Smooth muscle cell (in vitro differentiated cells): ENCODE measurements around the gene OXSR1. TPM values are rescaled to one million over a fixed set of nuclear protein-coding genes. Genes with fewer than 3 reads are reported as not detected.

Experiments
- DNase-seq: peaks from one replicate; lab custom pipeline; 2025; ENCODE audit not compliant: unreplicated experiment; lab: John Stamatoyannopoulos, UW
- H2AFZ ChIP-seq: fragments of 200-600 bp; sonication (generic); 2 replicates; pipeline ENCODE4 v1.6.0; 2016; ENCODE audit warnings: antibody characterized with exemption, low read depth, mild to moderate bottlenecking
- H3F3A ChIP-seq: fragments of 200-600 bp; sonication (generic); 2 replicates; pipeline ENCODE4 v1.6.0; 2017; ENCODE audit warnings: antibody characterized with exemption, low read depth
- H3K27ac ChIP-seq: fragments of 200-600 bp; sonication (generic); 2 replicates; pipeline ENCODE4 v1.5.1; 2016; ENCODE audit warnings: low read depth, mild to moderate bottlenecking
- H3K27me3 ChIP-seq: fragments of 200-600 bp; sonication (generic); 2 replicates; pipeline ENCODE4 v1.6.1; 2016; ENCODE audit warnings: low read depth, mild to moderate bottlenecking
- H3K36me3 ChIP-seq: fragments of 200-600 bp; sonication (generic); 2 replicates; pipeline ENCODE4 v1.5.1; 2016; ENCODE audit warnings: low read depth
- H3K4me1 ChIP-seq: fragments of 200-600 bp; sonication (generic); 2 replicates; pipeline ENCODE4 v1.5.1; 2016; ENCODE audit warnings: low read depth
- H3K4me2 ChIP-seq: fragments of 200-600 bp; sonication (generic); 2 replicates; pipeline ENCODE4 v1.6.0; 2016; ENCODE audit warnings: mild to moderate bottlenecking
- H3K4me3 ChIP-seq: fragments of 200-600 bp; sonication (generic); 2 replicates; pipeline ENCODE4 v1.5.1; 2016; ENCODE audit warnings: mild to moderate bottlenecking
- H3K79me2 ChIP-seq: fragments of 200-600 bp; sonication (generic); 2 replicates; pipeline ENCODE4 v1.6.0; 2016; ENCODE audit warnings: low read depth, mild to moderate bottlenecking
- H3K9ac ChIP-seq: fragments of 200-600 bp; sonication (generic); 2 replicates; pipeline ENCODE4 v1.6.0; 2016; ENCODE audit warnings: low read depth
- H3K9me3 ChIP-seq: fragments of 200-600 bp; sonication (generic); replicated peaks from 2 replicates; pipeline ENCODE4 v1.5.1; 2016; ENCODE audit warnings: low read depth
- H4K20me1 ChIP-seq: fragments of 200-600 bp; sonication (generic); 2 replicates; pipeline ENCODE4 v1.6.0; 2016; ENCODE audit warnings: low read depth
- WGBS: methylation state at CpG from one replicate; pipeline ENCODE4 v1.1.7; 2016; ENCODE audit warnings: low lambda C conversion rate; 5-methylcytosine and 5-hydroxymethylcytosine counted together
- polyA plus RNA-seq: library from polyadenylated mRNA; unstranded; fragments of >200 nt; fragmentation: Nextera tagmentation; extraction: Ambion mirVana; gene quantifications from 2 replicates; pipeline ENCODE4 v1.2.1, GENCODE V29; 2016
- total RNA-seq: library from RNA; depleted of rRNA; stranded (reverse); fragments of >200 nt; gene quantifications from 2 replicates; pipeline ENCODE4 v1.2.3, GENCODE V29; 2014
- TF ChIP-seq, protein P1 (sequence below): fragments of 200-600 bp; sonication (generic); IDR thresholded peaks from 2 replicates; pipeline ENCODE4 v1.5.1; 2017; ENCODE audit warnings: borderline replicate concordance, mild to moderate bottlenecking, antibody characterized with exemption; ENCODE audit not compliant: insufficient read depth, poor library complexity, severe bottlenecking

OXSR1 gene
- total and polyA plus RNA-seq, 2 experiments from 2014 or later: 11.9 to 50.6 TPM

GRCh38 chr3:38222032-38222634 lies 56.8 kb downstream of the OXSR1 start:
- peaks cover 68% of the 10 kb centered on the region for H4K20me1 ChIP-seq
- 97% methylated on average over 7 of the region's 7 CpGs for WGBS
- H3K4me2 ChIP-seq: no peak overlapping the region
- no peak overlapping the region for H3K27ac ChIP-seq
- peaks cover 17% of the 10 kb centered on the region for H3K79me2 ChIP-seq
- no peak overlapping the region for H3K9ac ChIP-seq
- H3K36me3 ChIP-seq: peaks cover 17% of the 10 kb centered on the region
- no peaks in the 10 kb centered on the region for H3K4me1 ChIP-seq
- H3K4me3 ChIP-seq: no peak overlapping the region
- H3K27me3 ChIP-seq: no peaks in the 10 kb centered on the region
- H2AFZ ChIP-seq: no peak overlapping the region
- H3F3A ChIP-seq: no peaks in the 10 kb centered on the region
- H3K9me3 ChIP-seq: no peaks in the 10 kb centered on the region
- no peak for DNase-seq
- TF ChIP-seq, protein P1, sequence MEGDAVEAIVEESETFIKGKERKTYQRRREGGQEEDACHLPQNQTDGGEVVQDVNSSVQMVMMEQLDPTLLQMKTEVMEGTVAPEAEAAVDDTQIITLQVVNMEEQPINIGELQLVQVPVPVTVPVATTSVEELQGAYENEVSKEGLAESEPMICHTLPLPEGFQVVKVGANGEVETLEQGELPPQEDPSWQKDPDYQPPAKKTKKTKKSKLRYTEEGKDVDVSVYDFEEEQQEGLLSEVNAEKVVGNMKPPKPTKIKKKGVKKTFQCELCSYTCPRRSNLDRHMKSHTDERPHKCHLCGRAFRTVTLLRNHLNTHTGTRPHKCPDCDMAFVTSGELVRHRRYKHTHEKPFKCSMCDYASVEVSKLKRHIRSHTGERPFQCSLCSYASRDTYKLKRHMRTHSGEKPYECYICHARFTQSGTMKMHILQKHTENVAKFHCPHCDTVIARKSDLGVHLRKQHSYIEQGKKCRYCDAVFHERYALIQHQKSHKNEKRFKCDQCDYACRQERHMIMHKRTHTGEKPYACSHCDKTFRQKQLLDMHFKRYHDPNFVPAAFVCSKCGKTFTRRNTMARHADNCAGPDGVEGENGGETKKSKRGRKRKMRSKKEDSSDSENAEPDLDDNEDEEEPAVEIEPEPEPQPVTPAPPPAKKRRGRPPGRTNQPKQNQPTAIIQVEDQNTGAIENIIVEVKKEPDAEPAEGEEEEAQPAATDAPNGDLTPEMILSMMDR: no peak

DNA sequence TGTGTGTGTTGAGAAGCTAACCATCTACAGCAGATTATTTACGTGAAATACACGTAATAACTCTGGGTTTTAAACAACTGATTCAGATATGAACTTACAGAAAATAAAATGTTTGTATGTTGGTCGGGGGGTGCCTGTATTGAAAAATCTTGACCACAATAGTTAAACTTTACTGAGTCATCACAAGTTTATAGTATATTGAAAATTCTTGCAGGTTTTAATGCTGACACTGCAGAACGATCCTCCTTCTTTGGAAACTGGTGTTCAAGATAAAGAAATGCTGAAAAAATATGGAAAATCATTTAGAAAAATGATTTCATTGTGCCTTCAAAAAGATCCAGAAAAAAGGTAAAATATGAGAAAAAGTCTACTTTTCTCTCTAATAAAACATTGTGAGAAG lies 59.0 kb downstream of the OXSR1 start:
- Histone ChIP-seq H3K9me3 (no peaks in the 10 kb centered on the region), H3F3A (no peaks in the 10 kb centered on the region), H3K36me3 (peaks cover 13% of the 10 kb centered on the region), H4K20me1 (peaks cover 50% of the 10 kb centered on the region), H3K4me3 (no peak overlapping the region), H2AFZ (no peak overlapping the region), H3K4me1 (no peaks in the 10 kb centered on the region), H3K9ac (no peak overlapping the region), H3K4me2 (no peak overlapping the region), H3K27ac (no peak overlapping the region), H3K79me2 (peaks cover 9% of the 10 kb centered on the region), H3K27me3 (no peaks in the 10 kb centered on the region)
- 88% methylated on average over 4 of the region's 4 CpGs for WGBS
- TF ChIP-seq, protein P1: no peak
- no peak for DNase-seq

DNA sequence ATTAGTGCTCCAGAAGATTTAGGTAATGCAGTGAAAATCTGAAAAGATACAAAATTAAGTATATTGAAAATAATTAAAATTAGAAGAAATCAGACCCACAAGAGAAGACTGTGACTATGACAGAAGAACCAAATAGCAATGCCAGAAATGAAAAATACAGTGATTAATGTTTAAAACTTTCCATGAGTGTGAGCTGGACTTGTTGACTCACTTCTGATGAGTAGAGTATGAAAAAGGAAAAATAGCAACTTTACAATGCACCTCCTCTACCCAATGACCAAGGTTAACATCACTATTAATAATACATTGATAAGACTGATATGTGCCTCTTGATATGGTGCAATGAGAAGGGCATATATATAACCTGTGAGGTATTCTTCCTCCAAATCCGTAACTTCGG lies 60.9 kb downstream of the OXSR1 start:
- H3K36me3 ChIP-seq: peaks cover 13% of the 10 kb centered on the region
- no peak overlapping the region for H3K4me2 ChIP-seq
- H2AFZ ChIP-seq: no peak overlapping the region
- no peak overlapping the region for H3K9ac ChIP-seq
- H3K9me3 ChIP-seq: no peaks in the 10 kb centered on the region
- H3K27me3 ChIP-seq: no peaks in the 10 kb centered on the region
- no peaks in the 10 kb centered on the region for H3K79me2 ChIP-seq
- H3K27ac ChIP-seq: peak overlapping the region; percentile 20
- peaks cover 31% of the 10 kb centered on the region for H4K20me1 ChIP-seq
- no peaks in the 10 kb centered on the region for H3F3A ChIP-seq
- TF ChIP-seq, protein P1: no peak
- H3K4me3 ChIP-seq: no peak overlapping the region
- WGBS: 100% methylated on average over 2 of the region's 2 CpGs
- no peaks in the 10 kb centered on the region for H3K4me1 ChIP-seq
- DNase-seq: no peak

DNA sequence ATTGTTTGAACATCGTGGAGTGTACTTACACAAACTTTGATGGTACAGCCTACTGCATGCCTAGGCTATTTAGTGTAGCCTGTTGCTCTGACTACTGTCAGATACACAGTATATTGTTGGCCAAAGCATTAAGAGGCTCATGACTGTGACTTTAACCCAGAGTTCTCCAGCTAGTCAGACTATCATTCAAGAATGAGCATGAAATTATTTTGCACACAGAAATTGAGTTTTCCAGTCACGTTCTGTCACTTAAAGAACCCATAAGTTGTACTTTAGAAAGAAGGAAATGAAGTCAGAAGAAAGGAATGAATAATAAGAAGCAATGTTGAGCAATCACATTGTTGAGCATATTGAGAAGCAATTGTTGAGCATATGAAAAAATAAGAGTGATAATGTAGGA lies 62.7 kb downstream of the OXSR1 start:
- Histone ChIP-seq H3K36me3 (peaks cover 13% of the 10 kb centered on the region), H3K27ac (no peak overlapping the region)
- no peak for DNase-seq

More for the DNA sequence above, 62.7 kb downstream of the OXSR1 start:
- H3K4me1 ChIP-seq: no peaks in the 10 kb centered on the region
- H3K9me3 ChIP-seq: no peaks in the 10 kb centered on the region
- H3F3A ChIP-seq: no peaks in the 10 kb centered on the region
- H2AFZ ChIP-seq: no peak overlapping the region
- H3K9ac ChIP-seq: no peak overlapping the region
- H3K4me2 ChIP-seq: no peak overlapping the region
- TF ChIP-seq, protein P1: no peak
- H4K20me1 ChIP-seq: peaks cover 21% of the 10 kb centered on the region
- H3K27me3 ChIP-seq: no peaks in the 10 kb centered on the region
- no peaks in the 10 kb centered on the region for H3K79me2 ChIP-seq
- H3K4me3 ChIP-seq: no peak overlapping the region
- 77% methylated on average over 2 of the region's 2 CpGs for WGBS
